ENCODE measurements around the gene MRPL20. TPM values are rescaled to one million over a fixed set of nuclear protein-coding genes. Genes with fewer than 3 reads are reported as not detected.

Gene MRPL20
- total and polyA plus RNA-seq, 9 of the 15 experiments (the other 6 are each of a cell fraction or from before 2014, with no cell fraction given), result 180 to 671 (median 229) TPM

DNA sequence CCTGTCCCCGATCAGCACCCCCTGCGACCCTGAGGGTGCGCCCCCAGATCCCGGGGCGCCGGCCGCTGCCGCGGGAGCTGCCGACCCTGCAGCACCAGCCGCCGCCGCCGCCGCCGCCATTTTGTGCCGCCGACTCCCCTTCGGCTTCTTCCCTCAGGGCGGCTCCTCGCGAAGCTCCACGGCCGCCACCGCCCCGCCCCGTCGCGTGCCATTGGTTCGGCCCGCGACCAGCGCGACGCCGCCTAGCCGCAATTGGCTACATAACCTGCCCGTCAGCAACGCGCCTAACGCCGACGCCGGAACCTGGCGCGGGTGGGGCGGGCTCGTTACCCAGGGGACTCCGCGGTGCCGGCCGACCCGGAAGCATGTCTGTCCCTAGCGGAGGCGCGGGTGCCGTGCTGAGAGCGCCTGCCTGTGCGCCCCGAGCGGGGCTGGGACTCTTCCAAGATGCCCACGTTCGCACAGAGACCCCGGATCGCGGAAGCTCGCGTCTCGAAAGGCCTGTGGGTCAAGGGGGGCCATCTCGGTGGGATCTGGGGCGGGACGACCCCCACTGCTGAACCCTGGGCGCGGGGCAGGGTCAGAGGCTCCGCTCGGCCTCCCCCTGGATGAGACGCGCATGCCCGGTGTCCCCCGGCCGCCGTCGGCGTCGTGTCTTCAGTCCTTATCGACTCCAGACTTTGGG, 7.8 kb downstream of the MRPL20 start, which contains the start of gene CCNL2 (continued):
- TF ChIP-seq ZNF407 (IDR thresholded peaks at IDR 0.05; ENCODE audit: low read depth) (no peak), ETS1 (conservative IDR thresholded peaks at IDR 0.05; ENCODE audit: control insufficient read depth, low read depth, low read length) (peak; percentile 84), MCM2 (IDR thresholded peaks at IDR 0.05; ENCODE audit: low read depth) (no peak), MTF1 (CRISPR knock-in tag; IDR thresholded peaks at IDR 0.05; ENCODE audit: borderline replicate concordance) (no peak), ZNF354B (CRISPR knock-in tag; IDR thresholded peaks at IDR 0.05) (no peak), ZNF224 (CRISPR knock-in tag; IDR thresholded peaks at IDR 0.05) (peak; percentile 66; the same call in 1 of the 2 replicates), NR2F6 (CRISPR knock-in tag; IDR thresholded peaks at IDR 0.05) (0 out of 2 replicates have a peak, but pooled peaks have one; percentile 58), ZBTB12 (CRISPR knock-in tag; IDR thresholded peaks at IDR 0.05) (peak; percentile 91), JUN (IDR thresholded peaks at IDR 0.05; ENCODE audit: borderline replicate concordance, low read depth, low read length) (peak; percentile 70; the same call in 1 of the 2 replicates), JUN (CRISPR knock-in tag; IDR thresholded peaks at IDR 0.05; ENCODE audit: borderline replicate concordance) (no peak)
- TF ChIP-seq, protein P1, sequence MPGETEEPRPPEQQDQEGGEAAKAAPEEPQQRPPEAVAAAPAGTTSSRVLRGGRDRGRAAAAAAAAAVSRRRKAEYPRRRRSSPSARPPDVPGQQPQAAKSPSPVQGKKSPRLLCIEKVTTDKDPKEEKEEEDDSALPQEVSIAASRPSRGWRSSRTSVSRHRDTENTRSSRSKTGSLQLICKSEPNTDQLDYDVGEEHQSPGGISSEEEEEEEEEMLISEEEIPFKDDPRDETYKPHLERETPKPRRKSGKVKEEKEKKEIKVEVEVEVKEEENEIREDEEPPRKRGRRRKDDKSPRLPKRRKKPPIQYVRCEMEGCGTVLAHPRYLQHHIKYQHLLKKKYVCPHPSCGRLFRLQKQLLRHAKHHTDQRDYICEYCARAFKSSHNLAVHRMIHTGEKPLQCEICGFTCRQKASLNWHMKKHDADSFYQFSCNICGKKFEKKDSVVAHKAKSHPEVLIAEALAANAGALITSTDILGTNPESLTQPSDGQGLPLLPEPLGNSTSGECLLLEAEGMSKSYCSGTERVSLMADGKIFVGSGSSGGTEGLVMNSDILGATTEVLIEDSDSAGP (CRISPR knock-in tag; IDR thresholded peaks at IDR 0.05), result no peak
- TF ChIP-seq, protein P2, sequence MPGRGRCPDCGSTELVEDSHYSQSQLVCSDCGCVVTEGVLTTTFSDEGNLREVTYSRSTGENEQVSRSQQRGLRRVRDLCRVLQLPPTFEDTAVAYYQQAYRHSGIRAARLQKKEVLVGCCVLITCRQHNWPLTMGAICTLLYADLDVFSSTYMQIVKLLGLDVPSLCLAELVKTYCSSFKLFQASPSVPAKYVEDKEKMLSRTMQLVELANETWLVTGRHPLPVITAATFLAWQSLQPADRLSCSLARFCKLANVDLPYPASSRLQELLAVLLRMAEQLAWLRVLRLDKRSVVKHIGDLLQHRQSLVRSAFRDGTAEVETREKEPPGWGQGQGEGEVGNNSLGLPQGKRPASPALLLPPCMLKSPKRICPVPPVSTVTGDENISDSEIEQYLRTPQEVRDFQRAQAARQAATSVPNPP (IDR thresholded peaks at IDR 0.05; ENCODE audit: borderline replicate concordance, insufficient read depth, insufficient read length), result no peak
